ENCODE measurements around the gene SPATA2. TPM values are rescaled to one million over a fixed set of nuclear protein-coding genes. Genes with fewer than 3 reads are reported as not detected.

SPATA2 gene
- total RNA-seq, 1 experiment from 2014 or later = 29.0 TPM

GRCh38 chr20:49919461-49919860 is 4.1 kb upstream of the SPATA2 start:
- ChIA-PET CTCF (interaction anchor here (0.6 kb wide), 1 partner anchor 13 kb away, joined by 5 read pairs; no protein-coding TSS in a partner anchor), POLR2A (no interaction called here)
- no peak overlapping the region for H3K4me3 Mint-ChIP-seq (ENCODE audit: unreplicated experiment)
- H3K9me3 ChIP-seq = no peaks in the 10 kb centered on the region
- intact Hi-C loops (cut with micrococcal nuclease; ENCODE audit: unreplicated experiment) = no loop called here
- no peaks in the 10 kb centered on the region for H3K9me3 Mint-ChIP-seq (ENCODE audit: unreplicated experiment)
- no peaks in the 10 kb centered on the region for H3K27me3 ChIP-seq (replicated peaks; ENCODE audit: control insufficient read depth, insufficient read depth, low read length)
- TF ChIP-seq, protein P1, sequence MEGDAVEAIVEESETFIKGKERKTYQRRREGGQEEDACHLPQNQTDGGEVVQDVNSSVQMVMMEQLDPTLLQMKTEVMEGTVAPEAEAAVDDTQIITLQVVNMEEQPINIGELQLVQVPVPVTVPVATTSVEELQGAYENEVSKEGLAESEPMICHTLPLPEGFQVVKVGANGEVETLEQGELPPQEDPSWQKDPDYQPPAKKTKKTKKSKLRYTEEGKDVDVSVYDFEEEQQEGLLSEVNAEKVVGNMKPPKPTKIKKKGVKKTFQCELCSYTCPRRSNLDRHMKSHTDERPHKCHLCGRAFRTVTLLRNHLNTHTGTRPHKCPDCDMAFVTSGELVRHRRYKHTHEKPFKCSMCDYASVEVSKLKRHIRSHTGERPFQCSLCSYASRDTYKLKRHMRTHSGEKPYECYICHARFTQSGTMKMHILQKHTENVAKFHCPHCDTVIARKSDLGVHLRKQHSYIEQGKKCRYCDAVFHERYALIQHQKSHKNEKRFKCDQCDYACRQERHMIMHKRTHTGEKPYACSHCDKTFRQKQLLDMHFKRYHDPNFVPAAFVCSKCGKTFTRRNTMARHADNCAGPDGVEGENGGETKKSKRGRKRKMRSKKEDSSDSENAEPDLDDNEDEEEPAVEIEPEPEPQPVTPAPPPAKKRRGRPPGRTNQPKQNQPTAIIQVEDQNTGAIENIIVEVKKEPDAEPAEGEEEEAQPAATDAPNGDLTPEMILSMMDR (IDR thresholded peaks at IDR 0.05; ENCODE audit: insufficient read depth in 1 of 2, low read depth in 1 of 2, low read length in 1 of 2, severe bottlenecking in 1 of 2, unreplicated experiment in 1 of 2) = no peak
- no peaks in the 10 kb centered on the region for H3K27me3 Mint-ChIP-seq (ENCODE audit: insufficient read depth, unreplicated experiment)
- H3K4me1 ChIP-seq = peaks cover 22% of the 10 kb centered on the region
- H3K36me3 Mint-ChIP-seq (ENCODE audit: insufficient read depth, unreplicated experiment) = peaks cover 46% of the 10 kb centered on the region
- no peaks in the 10 kb centered on the region for H3K36me3 ChIP-seq (ENCODE audit: control insufficient read depth, insufficient read depth, low read length)
- BruUV-seq (replicated peaks) = no TSS peak
- H3K4me3 ChIP-seq (ENCODE audit: low read depth, low read length) = no peak overlapping the region
- DNase-seq = no peak
- peaks cover 30% of the 10 kb centered on the region for H3K4me1 Mint-ChIP-seq (ENCODE audit: low read depth, unreplicated experiment)
- peak overlapping the region; percentile 100 for H3K27ac Mint-ChIP-seq (ENCODE audit: unreplicated experiment)

DNA sequence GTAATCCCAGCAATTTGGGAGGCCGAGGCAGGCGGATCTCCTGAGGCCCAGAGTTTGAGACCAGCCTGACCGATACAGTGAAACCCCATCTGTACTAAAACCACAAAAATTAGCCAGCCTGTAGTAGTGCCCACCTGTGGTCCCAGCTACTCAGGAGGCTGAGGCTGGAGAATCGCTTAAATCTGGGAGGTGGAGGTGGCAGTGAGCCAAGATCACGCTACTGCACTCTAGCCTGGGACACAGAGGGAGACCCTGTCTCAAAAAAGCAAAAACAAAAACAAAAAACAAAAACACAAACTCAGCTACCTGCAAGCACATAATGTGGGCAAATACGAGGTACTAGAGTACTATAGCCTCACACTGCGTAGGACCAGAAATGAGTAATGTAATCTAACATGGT is 3.7 kb upstream of the SPATA2 start:
- Mint-ChIP-seq H3K27me3 (ENCODE audit: insufficient read depth, unreplicated experiment) (no peaks in the 10 kb centered on the region), H3K36me3 (ENCODE audit: insufficient read depth, unreplicated experiment) (peaks cover 48% of the 10 kb centered on the region), H3K9me3 (ENCODE audit: unreplicated experiment) (no peaks in the 10 kb centered on the region), H3K4me3 (ENCODE audit: unreplicated experiment) (no peak overlapping the region), H3K4me1 (ENCODE audit: low read depth, unreplicated experiment) (peaks cover 34% of the 10 kb centered on the region), H3K27ac (ENCODE audit: unreplicated experiment) (peak overlapping the region; percentile 100)
- Histone ChIP-seq H3K4me1 (peaks cover 26% of the 10 kb centered on the region), H3K9me3 (no peaks in the 10 kb centered on the region), H3K4me3 (ENCODE audit: low read depth, low read length) (no peak overlapping the region), H3K36me3 (ENCODE audit: control insufficient read depth, insufficient read depth, low read length) (no peaks in the 10 kb centered on the region), H3K27me3 (replicated peaks; ENCODE audit: control insufficient read depth, insufficient read depth, low read length) (no peaks in the 10 kb centered on the region)
- no TSS peak for BruUV-seq (replicated peaks)
- ChIA-PET POLR2A (no interaction called here), CTCF (interaction anchor here (0.6 kb wide), 1 partner anchor 13 kb away, joined by 5 read pairs; no protein-coding TSS in a partner anchor)
- DNase-seq = no peak
- TF ChIP-seq, protein P1 (IDR thresholded peaks at IDR 0.05; ENCODE audit: insufficient read depth in 1 of 2, low read depth in 1 of 2, low read length in 1 of 2, severe bottlenecking in 1 of 2, unreplicated experiment in 1 of 2) = no peak
- intact Hi-C loops (cut with micrococcal nuclease; ENCODE audit: unreplicated experiment) = no loop called here

DNA sequence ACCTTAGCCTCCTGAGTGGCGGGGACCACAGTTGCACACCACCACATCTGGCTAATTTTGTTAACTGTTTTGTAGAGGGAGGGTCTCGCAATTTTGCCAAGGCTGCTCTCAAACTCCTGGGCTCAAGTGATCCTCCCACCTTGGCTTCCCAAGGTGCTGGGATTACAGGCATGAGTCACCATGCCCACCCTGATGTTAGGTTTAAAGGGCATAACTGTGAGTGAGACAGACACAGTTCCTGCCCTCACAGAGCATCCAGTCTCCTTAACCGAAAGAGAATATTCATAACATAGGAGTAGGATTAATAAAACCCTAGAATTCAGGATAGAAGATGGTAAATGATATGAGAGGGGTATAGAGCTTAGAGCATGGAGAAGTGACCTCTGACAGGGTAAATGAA is 3.1 kb upstream of the SPATA2 start:
- H3K27ac Mint-ChIP-seq (ENCODE audit: unreplicated experiment) = peak overlapping the region; percentile 100

More for the DNA sequence above, 3.1 kb upstream of the SPATA2 start:
- no peaks in the 10 kb centered on the region for H3K9me3 ChIP-seq
- H3K4me1 ChIP-seq = peaks cover 26% of the 10 kb centered on the region
- ChIA-PET POLR2A (interaction anchor here (0.6 kb wide), 1 partner anchor 14 kb away, joined by 3 read pairs; no protein-coding TSS in a partner anchor), CTCF (no interaction called here)
- Mint-ChIP-seq H3K9me3 (ENCODE audit: unreplicated experiment) (no peaks in the 10 kb centered on the region), H3K36me3 (ENCODE audit: insufficient read depth, unreplicated experiment) (peaks cover 46% of the 10 kb centered on the region), H3K27me3 (ENCODE audit: insufficient read depth, unreplicated experiment) (no peaks in the 10 kb centered on the region), H3K4me1 (ENCODE audit: low read depth, unreplicated experiment) (peaks cover 31% of the 10 kb centered on the region), H3K4me3 (ENCODE audit: unreplicated experiment) (peak overlapping the region; percentile 99)
- BruUV-seq (replicated peaks) = no TSS peak
- no peaks in the 10 kb centered on the region for H3K36me3 ChIP-seq (ENCODE audit: control insufficient read depth, insufficient read depth, low read length)
- TF ChIP-seq, protein P1 (IDR thresholded peaks at IDR 0.05; ENCODE audit: insufficient read depth in 1 of 2, low read depth in 1 of 2, low read length in 1 of 2, severe bottlenecking in 1 of 2, unreplicated experiment in 1 of 2) = no peak
- no peak for DNase-seq
- intact Hi-C loops (cut with micrococcal nuclease; ENCODE audit: unreplicated experiment) = no loop called here
- no peak overlapping the region for H3K4me3 ChIP-seq (ENCODE audit: low read depth, low read length)
- no peaks in the 10 kb centered on the region for H3K27me3 ChIP-seq (replicated peaks; ENCODE audit: control insufficient read depth, insufficient read depth, low read length)

Data from Caco-2 (cell line).